ENCODE results near the gene CCDC68.

The CCDC68 gene

GRCh38 chr18:54914816-54915215, 44.4 kb downstream of the CCDC68 start:
- DNase-seq = no peak

GRCh38 chr18:54911551-54911950, 47.7 kb downstream of the CCDC68 start:
- no peak for DNase-seq

- no peak for DNase-seq
Measured at GRCh38 chr18:54910161-54910919, 48.9 kb downstream of the CCDC68 start.

GRCh38 chr18:54909538-54909937, 49.7 kb downstream of the CCDC68 start:
- no peak for DNase-seq

- no peak for DNase-seq
Measured at GRCh38 chr18:54906331-54907185, 52.7 kb downstream of the CCDC68 start.

GRCh38 chr18:54905629-54906028, 53.6 kb downstream of the CCDC68 start:
- DNase-seq = no peak

- no peak for DNase-seq
Measured at GRCh38 chr18:54904581-54904980, 54.7 kb downstream of the CCDC68 start.

GRCh38 chr18:54900290-54900689, 59.0 kb downstream of the CCDC68 start:
- no peak for DNase-seq

- DNase-seq = no peak
Measured at GRCh38 chr18:54899500-54899899, 59.8 kb downstream of the CCDC68 start.

GRCh38 chr18:54888933-54889332, 70.3 kb downstream of the CCDC68 start:
- no peak for DNase-seq

- no peak for DNase-seq
Measured at GRCh38 chr18:54888378-54888777, 70.9 kb downstream of the CCDC68 start.

- no peak for DNase-seq
Measured at GRCh38 chr18:54883816-54884604, 75.3 kb downstream of the CCDC68 start.

GRCh38 chr18:54882318-54882717, 76.9 kb downstream of the CCDC68 start:
- no peak for DNase-seq

GRCh38 chr18:54881229-54881768, 78.0 kb downstream of the CCDC68 start:
- no peak for DNase-seq

- no peak for DNase-seq
Measured at GRCh38 chr18:54880395-54881105, 78.7 kb downstream of the CCDC68 start.

- no peak for DNase-seq
Measured at GRCh38 chr18:54879691-54880090, 79.6 kb downstream of the CCDC68 start.

GRCh38 chr18:54878659-54879358, 80.5 kb downstream of the CCDC68 start:
- DNase-seq = no peak

GRCh38 chr18:54878159-54878622, 81.1 kb downstream of the CCDC68 start:
- DNase-seq = no peak

GRCh38 chr18:54877076-54877475, 82.2 kb downstream of the CCDC68 start:
- no peak for DNase-seq

GRCh38 chr18:54875063-54875462, 84.2 kb downstream of the CCDC68 start:
- DNase-seq = no peak

GRCh38 chr18:54873884-54874255, 85.4 kb downstream of the CCDC68 start:
- DNase-seq = no peak

- DNase-seq = no peak
Measured at GRCh38 chr18:54872681-54873080, 86.6 kb downstream of the CCDC68 start.

Measured in NCI-H1092 (cell line).